ENCODE measurements around the gene GET3. TPM values are rescaled to one million over a fixed set of nuclear protein-coding genes. Genes with fewer than 3 reads are reported as not detected.
A peak's percentile ranks its signal among the peaks of the same experiment; 100 is the strongest.
"Not testable (repeated sequence)": the region's sequence is repeated elsewhere in the genome, so short reads cannot be mapped to it uniquely, and the experiment has no call there.

Gene GET3
- total RNA-seq, 1 donor from 2014 or later: 107 TPM

DNA sequence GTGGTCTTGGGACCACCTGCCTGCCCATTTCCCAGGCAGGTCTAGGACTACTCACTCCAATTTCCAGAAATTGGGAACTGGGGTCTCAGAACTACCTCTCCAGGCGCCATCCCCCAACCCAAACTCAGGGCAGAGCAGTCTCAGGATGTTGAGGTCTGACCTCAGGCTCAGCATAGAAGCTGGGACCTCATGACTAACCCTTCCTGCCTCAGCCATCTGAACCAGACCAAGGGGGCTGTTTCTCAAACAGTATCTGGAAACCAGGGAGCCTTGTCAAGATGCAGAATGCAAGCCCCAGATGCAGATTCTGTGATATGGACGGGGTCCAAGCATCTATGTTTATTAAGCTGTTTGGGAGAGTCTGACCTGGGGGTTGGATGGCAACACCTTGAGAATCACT is 42.2 kb upstream of the GET3 start:
- Histone ChIP-seq H3K36me3 (ENCODE audit: control insufficient read depth, insufficient read depth, low read length) (peaks cover 4% of the 10 kb centered on the region), H3K4me3 (ENCODE audit: low read depth, low read length) (no peak overlapping the region), H3K27me3 (ENCODE audit: control insufficient read depth, insufficient read depth, low read length) (no peaks in the 10 kb centered on the region)
- FAIRE-seq (no peak), DNase-seq (ENCODE audit: low read depth) (no peak)
- TF ChIP-seq, protein P1, sequence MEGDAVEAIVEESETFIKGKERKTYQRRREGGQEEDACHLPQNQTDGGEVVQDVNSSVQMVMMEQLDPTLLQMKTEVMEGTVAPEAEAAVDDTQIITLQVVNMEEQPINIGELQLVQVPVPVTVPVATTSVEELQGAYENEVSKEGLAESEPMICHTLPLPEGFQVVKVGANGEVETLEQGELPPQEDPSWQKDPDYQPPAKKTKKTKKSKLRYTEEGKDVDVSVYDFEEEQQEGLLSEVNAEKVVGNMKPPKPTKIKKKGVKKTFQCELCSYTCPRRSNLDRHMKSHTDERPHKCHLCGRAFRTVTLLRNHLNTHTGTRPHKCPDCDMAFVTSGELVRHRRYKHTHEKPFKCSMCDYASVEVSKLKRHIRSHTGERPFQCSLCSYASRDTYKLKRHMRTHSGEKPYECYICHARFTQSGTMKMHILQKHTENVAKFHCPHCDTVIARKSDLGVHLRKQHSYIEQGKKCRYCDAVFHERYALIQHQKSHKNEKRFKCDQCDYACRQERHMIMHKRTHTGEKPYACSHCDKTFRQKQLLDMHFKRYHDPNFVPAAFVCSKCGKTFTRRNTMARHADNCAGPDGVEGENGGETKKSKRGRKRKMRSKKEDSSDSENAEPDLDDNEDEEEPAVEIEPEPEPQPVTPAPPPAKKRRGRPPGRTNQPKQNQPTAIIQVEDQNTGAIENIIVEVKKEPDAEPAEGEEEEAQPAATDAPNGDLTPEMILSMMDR (IDR thresholded peaks at IDR 0.05; ENCODE audit: insufficient read depth, low read length, severe bottlenecking): no peak

DNA sequence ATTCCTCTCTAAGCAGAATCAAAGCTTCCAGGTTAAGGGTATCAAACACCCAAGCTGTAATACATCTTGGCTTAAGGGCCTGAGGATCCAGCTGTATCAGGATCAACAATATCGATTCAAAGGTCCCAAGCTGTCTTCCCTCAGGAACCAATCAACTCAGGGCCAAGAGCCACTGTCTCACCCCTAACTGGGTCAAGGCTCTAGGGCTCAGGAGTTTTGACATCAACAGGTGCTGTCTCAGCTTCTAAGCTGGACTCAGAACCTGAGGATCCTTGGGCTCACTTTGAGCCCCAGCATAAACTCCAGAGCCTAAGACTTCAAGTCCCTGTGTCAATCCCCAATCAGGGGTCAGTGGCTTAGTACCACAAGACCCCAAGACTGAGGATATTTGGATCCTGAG is 41.8 kb upstream of the GET3 start:
- Histone ChIP-seq H3K27me3 (ENCODE audit: control insufficient read depth, insufficient read depth, low read length) (no peaks in the 10 kb centered on the region), H3K36me3 (ENCODE audit: control insufficient read depth, insufficient read depth, low read length) (peaks cover 4% of the 10 kb centered on the region), H3K4me3 (ENCODE audit: low read depth, low read length) (peak overlapping the region; percentile 85)
- DNase-seq (ENCODE audit: low read depth): no peak
- FAIRE-seq: no peak
- TF ChIP-seq, protein P1 (IDR thresholded peaks at IDR 0.05; ENCODE audit: insufficient read depth, low read length, severe bottlenecking): no peak

DNA sequence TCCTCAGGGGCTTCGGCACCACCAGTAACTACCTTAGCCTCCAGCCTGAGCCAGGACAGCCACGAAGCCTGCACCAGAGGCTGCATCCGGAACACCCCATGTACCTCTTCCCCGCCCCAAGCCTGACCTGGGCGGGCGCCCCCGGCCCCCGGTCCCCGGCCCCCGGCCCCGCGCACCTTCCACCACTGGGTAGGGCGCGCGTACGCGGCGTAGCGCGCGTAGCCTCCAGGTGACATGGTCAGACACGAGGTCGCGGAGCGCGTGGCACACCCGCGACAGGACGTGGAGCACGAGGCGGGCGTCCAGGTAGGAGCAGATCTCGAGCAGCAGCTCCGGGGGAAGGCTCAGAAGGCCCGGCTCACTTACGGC is 41.3 kb upstream of the GET3 start:
- FAIRE-seq: no peak

DNA sequence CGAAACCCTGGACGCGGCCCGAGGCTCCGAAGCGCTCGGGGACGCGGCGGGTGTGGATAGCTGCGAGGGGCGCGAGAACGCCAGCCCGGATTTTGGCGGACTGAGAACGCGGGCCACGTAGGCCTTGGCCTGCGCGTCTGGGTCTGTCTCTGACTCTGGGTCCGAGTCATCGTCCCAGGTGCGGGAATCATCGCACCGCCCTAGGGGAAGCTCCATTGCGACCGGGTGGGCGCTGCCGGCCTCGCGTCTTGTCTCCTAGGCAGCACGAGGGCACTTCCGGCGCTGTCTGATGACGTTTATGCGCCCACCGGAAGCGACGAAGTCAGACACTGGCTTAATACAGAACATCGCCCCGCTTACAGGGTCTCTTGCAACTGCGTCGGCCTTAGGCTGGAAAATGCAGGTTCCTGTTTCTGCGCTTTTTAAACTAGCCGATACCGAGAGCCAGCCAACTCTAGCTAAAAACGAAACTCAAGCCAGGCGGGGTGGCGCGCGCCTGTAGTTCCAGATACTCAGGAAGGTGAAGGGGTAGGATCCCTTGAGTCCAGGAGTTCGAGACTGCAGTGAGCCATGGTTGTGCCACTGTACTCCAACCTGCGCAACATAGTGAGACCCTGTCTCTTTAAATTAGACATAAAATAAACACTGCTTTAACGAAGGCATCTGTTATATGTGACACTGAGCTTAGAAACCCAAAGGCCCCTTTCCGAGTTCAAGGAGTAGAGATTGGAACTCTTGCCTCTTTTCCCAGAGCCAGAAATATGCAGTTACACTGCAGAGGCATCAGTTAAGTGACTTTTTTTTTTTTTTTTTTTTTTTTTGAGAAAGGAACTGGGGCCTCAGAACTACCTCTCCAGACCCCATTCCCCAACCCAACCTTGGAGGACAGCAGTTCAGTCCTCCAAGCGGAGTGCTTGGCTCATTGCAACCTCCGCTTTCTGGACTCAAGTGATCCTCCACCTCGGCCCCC is 40.6 kb upstream of the GET3 start, which contains the start of gene FBXW9:
FBXW9 (minus strand) TSS at position 266 of the 970 bp plus-strand sequence; CDS start at position 216, 50 bp downstream.
- Histone ChIP-seq H3K36me3 (ENCODE audit: control insufficient read depth, insufficient read depth, low read length) (peaks cover 12% of the 10 kb centered on the region), H3K4me3 (ENCODE audit: low read depth, low read length) (peak within 1 kb of the TSS; percentile 85), H3K27me3 (ENCODE audit: control insufficient read depth, insufficient read depth, low read length) (no peaks in the 10 kb centered on the region)
- FAIRE-seq (no peak), DNase-seq (ENCODE audit: low read depth) (peak; percentile 85)
- TF ChIP-seq, protein P1 (IDR thresholded peaks at IDR 0.05; ENCODE audit: insufficient read depth, low read length, severe bottlenecking): no peak

More for the DNA sequence above, 41.3 kb upstream of the GET3 start:
- Histone ChIP-seq H3K36me3 (ENCODE audit: control insufficient read depth, insufficient read depth, low read length) (peaks cover 6% of the 10 kb centered on the region), H3K27me3 (ENCODE audit: control insufficient read depth, insufficient read depth, low read length) (no peaks in the 10 kb centered on the region), H3K4me3 (ENCODE audit: low read depth, low read length) (peak overlapping the region; percentile 85)
- no peak for DNase-seq (ENCODE audit: low read depth)
- TF ChIP-seq, protein P1 (IDR thresholded peaks at IDR 0.05; ENCODE audit: insufficient read depth, low read length, severe bottlenecking): no peak

DNA sequence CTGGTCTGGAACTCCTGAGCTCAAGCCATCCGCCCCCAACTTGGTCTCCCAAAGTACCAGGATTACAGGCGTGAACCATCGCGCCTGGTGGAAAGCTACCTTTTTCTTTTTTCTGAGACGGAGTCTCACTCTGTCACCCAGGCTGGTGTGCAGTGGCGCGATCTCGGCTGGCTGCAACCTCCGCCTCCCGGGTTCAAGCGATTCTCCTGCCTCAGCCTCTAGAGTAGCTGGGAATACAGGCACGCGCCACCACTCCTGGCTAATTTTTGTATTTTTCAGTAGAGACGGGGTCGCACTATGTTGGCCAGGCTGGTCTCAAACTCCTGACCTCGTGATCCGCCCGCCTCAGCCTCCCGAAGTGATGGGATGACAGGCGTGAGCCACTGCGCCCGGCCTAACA is 39.9 kb upstream of the GET3 start:
- not testable (repeated sequence) for DNase-seq (ENCODE audit: low read depth); H3K4me3 ChIP-seq (ENCODE audit: low read depth, low read length); H3K27me3 ChIP-seq (ENCODE audit: control insufficient read depth, insufficient read depth, low read length); FAIRE-seq
- H3K36me3 ChIP-seq (ENCODE audit: control insufficient read depth, insufficient read depth, low read length): peaks cover 17% of the 10 kb centered on the region

DNA sequence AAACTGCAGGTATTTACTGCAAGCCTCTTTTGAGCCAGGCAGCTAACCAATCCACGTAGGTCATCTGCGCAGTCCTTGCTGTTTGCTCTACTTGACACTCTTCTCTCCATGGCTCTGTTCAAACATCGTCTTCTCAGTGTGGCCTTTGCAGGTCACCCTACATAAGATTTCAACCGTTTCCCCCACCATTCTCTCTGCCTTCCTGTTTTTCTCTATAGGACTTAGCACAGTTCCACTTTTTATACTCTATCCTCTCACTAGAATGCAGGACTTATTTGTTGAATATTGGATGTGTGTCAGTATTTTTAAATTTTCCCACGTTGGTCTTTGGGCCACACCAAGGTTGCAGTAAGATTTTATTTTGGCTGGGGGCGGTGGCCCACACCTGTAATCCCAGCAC is 39.2 kb upstream of the GET3 start:
- H3K36me3 ChIP-seq (ENCODE audit: control insufficient read depth, insufficient read depth, low read length): peaks cover 21% of the 10 kb centered on the region
- H3K4me3 ChIP-seq (ENCODE audit: low read depth, low read length): no peak overlapping the region
- TF ChIP-seq, protein P1 (IDR thresholded peaks at IDR 0.05; ENCODE audit: insufficient read depth, low read length, severe bottlenecking): no peak
- DNase-seq (ENCODE audit: low read depth): no peak
- no peak for FAIRE-seq
- no peaks in the 10 kb centered on the region for H3K27me3 ChIP-seq (ENCODE audit: control insufficient read depth, insufficient read depth, low read length)

Measured in bronchial epithelial cell (primary cell).